Activated CD4-positive, alpha-beta T cell treated with anti-CD3 and anti-CD28 coated beads, Interleukin-2, amount 50 U/mL, for 48 hours (primary cell): Measurements from ENCODE around the gene KAT6B.

ENCODE experiments used
- DNase-seq, 2 experiments: peaks; one replicate each; pipeline ENCODE4 v3.0.0-alpha.2; 2020

KAT6B gene

DNA sequence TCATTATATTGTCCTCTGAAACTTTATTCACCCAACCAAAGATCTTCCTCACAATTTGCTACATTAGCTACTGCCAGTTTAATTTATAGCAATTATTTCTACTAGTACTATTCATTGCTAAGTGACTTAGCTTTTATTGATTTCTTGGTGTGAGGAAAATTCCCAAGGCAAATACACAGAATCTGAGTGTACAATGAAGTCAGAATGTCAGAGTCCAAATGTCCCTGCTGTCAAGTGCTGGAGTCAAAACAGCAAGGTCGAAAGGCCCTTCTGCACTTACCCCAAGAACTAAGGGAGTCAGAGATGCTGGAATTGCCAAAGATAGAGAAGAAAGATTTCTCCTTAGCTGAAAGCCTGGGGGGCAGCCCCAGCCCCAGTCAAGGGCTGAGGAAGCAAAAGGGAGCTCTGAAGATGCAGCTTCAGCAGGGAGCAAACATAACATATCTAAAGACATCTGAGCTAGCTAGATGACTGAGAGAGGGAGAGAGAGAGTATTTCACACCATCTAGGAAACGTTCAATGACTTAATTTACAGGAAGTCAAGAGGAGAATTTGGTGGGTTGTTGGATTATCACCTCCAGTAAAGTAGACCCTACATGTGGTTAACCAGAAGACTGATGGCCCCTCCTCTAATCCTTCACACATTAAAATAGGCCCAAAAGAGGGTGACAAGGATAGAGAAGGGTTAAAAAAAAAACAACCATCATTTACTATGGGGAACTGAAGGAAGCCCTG is 248.5 kb downstream of the KAT6B start:
- DNase-seq = no peak

DNA sequence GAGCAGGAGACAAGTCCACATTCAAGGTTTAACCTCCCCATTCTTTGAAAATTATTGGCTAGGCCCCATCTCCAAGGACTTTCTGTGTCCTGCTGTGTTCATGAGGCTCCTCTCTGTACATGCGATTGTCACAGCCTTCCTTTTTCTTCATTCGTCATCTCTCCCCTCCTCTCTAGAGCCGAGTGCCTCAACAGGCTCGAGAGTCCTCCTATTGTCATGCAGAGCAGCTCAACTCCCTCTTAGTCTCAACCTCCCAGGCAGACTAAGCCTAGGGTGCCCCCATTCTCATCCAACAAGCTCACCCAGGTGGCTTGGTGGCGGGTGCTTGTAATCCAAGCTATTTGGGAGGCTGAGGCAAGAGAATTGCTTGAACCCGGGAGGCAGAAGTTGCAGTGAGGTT is 249.9 kb downstream of the KAT6B start:
- DNase-seq = no peak

- no peak for DNase-seq
Measured at GRCh38 chr10:75079436-75080083, 253.2 kb downstream of the KAT6B start.

GRCh38 chr10:75080554-75080953 is 254.2 kb downstream of the KAT6B start:
- no peak for DNase-seq

DNA sequence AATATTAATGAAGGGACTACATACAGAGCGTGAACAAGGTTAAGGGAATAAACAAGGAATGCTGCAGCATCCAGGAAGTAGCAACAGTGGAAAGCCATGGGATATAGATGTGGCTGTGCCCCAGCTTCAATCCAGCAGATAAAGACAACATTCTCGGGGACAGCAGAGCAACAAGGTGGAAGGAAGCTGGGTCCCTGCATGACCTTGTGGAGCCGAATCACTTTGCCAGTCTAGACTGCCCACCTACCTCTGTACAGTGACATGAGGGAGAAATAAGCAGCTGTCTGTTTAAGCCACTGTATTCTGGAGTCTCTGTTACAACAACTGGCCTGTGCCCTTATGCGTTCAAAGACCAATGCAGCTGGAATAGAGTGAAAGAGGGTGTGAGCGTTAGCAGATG is 255.0 kb downstream of the KAT6B start:
- no peak for DNase-seq
